ENCODE data around the gene INSYN2B. TPM values are rescaled to one million over a fixed set of nuclear protein-coding genes. Genes with fewer than 3 reads are reported as not detected.

The INSYN2B gene
- total RNA-seq, 1 donor from 2014 or later: 0.56 TPM

- H3K27me3 Mint-ChIP-seq (ENCODE audit: low read depth): peaks cover 10% of the 10 kb centered on the region
- TF ChIP-seq CTCF (IDR thresholded peaks at IDR 0.05; ENCODE audit: unreplicated experiment): no peak
- H3K4me3 Mint-ChIP-seq: no peak overlapping the region
- no peaks in the 10 kb centered on the region for H3K9me3 Mint-ChIP-seq
- no peaks in the 10 kb centered on the region for H3K36me3 Mint-ChIP-seq
- no peak for DNase-seq (ENCODE audit: low spot score in 2 of 2, unreplicated experiment in 2 of 2)
- H3K27ac Mint-ChIP-seq: no peak overlapping the region
- no peaks in the 10 kb centered on the region for H3K4me1 Mint-ChIP-seq
Observed at GRCh38 chr5:169999621-170000020, 19.3 kb upstream of the INSYN2B start.

GRCh38 chr5:169997798-169998197, 17.5 kb upstream of the INSYN2B start:
- H3K9me3 Mint-ChIP-seq: no peaks in the 10 kb centered on the region
- H3K27me3 Mint-ChIP-seq (ENCODE audit: low read depth): peaks cover 11% of the 10 kb centered on the region
- no peak for TF ChIP-seq CTCF (IDR thresholded peaks at IDR 0.05; ENCODE audit: unreplicated experiment)
- H3K27ac Mint-ChIP-seq: no peak overlapping the region
- DNase-seq (ENCODE audit: low spot score in 2 of 2, unreplicated experiment in 2 of 2): no peak
- no peak overlapping the region for H3K4me3 Mint-ChIP-seq
- H3K4me1 Mint-ChIP-seq: no peaks in the 10 kb centered on the region
- no peaks in the 10 kb centered on the region for H3K36me3 Mint-ChIP-seq

GRCh38 chr5:169993485-169993790, 13.1 kb upstream of the INSYN2B start:
- peaks cover 13% of the 10 kb centered on the region for H3K27me3 Mint-ChIP-seq (ENCODE audit: low read depth)
- H3K4me3 Mint-ChIP-seq: no peak overlapping the region
- H3K36me3 Mint-ChIP-seq: no peaks in the 10 kb centered on the region
- no peak overlapping the region for H3K27ac Mint-ChIP-seq
- no peak for TF ChIP-seq CTCF (IDR thresholded peaks at IDR 0.05; ENCODE audit: unreplicated experiment)
- DNase-seq (ENCODE audit: low spot score in 2 of 2, unreplicated experiment in 2 of 2): no peak
- H3K9me3 Mint-ChIP-seq: no peaks in the 10 kb centered on the region
- H3K4me1 Mint-ChIP-seq: no peaks in the 10 kb centered on the region

GRCh38 chr5:169992789-169993484, 12.6 kb upstream of the INSYN2B start:
- Mint-ChIP-seq H3K4me3 (no peak overlapping the region), H3K9me3 (no peaks in the 10 kb centered on the region), H3K27me3 (ENCODE audit: low read depth) (peaks cover 14% of the 10 kb centered on the region), H3K27ac (no peak overlapping the region), H3K36me3 (no peaks in the 10 kb centered on the region), H3K4me1 (no peaks in the 10 kb centered on the region)
- no peak for DNase-seq (ENCODE audit: low spot score in 2 of 2, unreplicated experiment in 2 of 2)
- TF ChIP-seq CTCF (IDR thresholded peaks at IDR 0.05; ENCODE audit: unreplicated experiment): no peak

GRCh38 chr5:169991115-169991869, 11.0 kb upstream of the INSYN2B start:
- H3K27ac Mint-ChIP-seq: no peak overlapping the region
- no peaks in the 10 kb centered on the region for H3K4me1 Mint-ChIP-seq
- H3K4me3 Mint-ChIP-seq: no peak overlapping the region
- no peak for DNase-seq (ENCODE audit: low spot score in 2 of 2, unreplicated experiment in 2 of 2)
- no peaks in the 10 kb centered on the region for H3K9me3 Mint-ChIP-seq
- no peak for TF ChIP-seq CTCF (IDR thresholded peaks at IDR 0.05; ENCODE audit: unreplicated experiment)
- H3K27me3 Mint-ChIP-seq (ENCODE audit: low read depth): peaks cover 27% of the 10 kb centered on the region
- no peaks in the 10 kb centered on the region for H3K36me3 Mint-ChIP-seq
